ENCODE results near the gene CALCB.

DNA sequence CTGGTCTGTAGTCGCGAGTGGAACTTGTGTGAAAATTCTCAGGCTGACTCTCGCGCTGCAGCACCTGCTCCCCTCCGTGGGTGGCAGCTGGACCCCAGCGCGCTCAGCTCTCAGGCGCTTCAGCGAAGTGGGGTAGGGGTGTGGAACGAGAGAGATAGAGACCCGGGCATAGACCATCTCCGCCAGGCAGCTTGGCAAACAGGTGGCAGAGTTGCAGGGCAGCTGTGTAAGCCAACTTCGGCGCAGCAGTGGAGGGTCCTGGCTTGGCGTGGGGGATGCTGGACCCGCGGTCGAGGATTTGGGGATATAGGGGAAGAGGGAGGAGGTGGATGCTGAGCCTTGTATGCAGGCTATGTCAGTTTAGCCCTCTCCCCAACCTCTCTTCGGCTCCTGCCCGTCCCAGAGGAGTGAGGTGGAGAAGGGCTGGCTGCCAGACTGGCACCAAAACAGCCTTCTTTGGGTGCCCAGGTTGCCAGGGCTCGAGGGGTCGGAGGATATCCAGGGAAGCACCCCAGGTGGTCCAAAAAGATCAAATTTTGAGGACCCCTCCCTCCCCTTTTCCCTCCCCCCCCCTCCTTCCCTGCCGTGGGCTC is 746 bp upstream of the CALCB start:
- TF ChIP-seq, protein P1, sequence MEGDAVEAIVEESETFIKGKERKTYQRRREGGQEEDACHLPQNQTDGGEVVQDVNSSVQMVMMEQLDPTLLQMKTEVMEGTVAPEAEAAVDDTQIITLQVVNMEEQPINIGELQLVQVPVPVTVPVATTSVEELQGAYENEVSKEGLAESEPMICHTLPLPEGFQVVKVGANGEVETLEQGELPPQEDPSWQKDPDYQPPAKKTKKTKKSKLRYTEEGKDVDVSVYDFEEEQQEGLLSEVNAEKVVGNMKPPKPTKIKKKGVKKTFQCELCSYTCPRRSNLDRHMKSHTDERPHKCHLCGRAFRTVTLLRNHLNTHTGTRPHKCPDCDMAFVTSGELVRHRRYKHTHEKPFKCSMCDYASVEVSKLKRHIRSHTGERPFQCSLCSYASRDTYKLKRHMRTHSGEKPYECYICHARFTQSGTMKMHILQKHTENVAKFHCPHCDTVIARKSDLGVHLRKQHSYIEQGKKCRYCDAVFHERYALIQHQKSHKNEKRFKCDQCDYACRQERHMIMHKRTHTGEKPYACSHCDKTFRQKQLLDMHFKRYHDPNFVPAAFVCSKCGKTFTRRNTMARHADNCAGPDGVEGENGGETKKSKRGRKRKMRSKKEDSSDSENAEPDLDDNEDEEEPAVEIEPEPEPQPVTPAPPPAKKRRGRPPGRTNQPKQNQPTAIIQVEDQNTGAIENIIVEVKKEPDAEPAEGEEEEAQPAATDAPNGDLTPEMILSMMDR (IDR thresholded peaks at IDR 0.05; ENCODE audit: extremely low read depth in 1 of 2, insufficient read depth in 1 of 2, low read depth in 1 of 2, low read length in 2 of 2), result no peak
- TF ChIP-seq POLR2AphosphoS5 (IDR thresholded peaks at IDR 0.05; ENCODE audit: insufficient read depth, low read depth, low read length) (no peak), EZH2 (IDR thresholded peaks at IDR 0.05; ENCODE audit: borderline replicate concordance, low read depth, low read length, severe bottlenecking) (no peak), POLR2A (IDR thresholded peaks at IDR 0.05; ENCODE audit: low read depth, low read length) (no peak), MYC (IDR thresholded peaks at IDR 0.05; ENCODE audit: low read depth, low read length) (no peak)
- TF ChIP-seq, protein P2, sequence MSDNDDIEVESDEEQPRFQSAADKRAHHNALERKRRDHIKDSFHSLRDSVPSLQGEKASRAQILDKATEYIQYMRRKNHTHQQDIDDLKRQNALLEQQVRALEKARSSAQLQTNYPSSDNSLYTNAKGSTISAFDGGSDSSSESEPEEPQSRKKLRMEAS (IDR thresholded peaks at IDR 0.05; ENCODE audit: insufficient read depth, insufficient read length), result no peak

All from endothelial cell of umbilical vein (primary cell).